NCI-H2196 treated with DMSO at 0.1 percent for 48 hours (cell line): ENCODE data around the gene NDST1.

ENCODE experiments used
- DNase-seq: peaks from one replicate; lab custom pipeline; 2025; ENCODE audit not compliant: unreplicated experiment; lab: John Stamatoyannopoulos, UW

NDST1 gene

DNA sequence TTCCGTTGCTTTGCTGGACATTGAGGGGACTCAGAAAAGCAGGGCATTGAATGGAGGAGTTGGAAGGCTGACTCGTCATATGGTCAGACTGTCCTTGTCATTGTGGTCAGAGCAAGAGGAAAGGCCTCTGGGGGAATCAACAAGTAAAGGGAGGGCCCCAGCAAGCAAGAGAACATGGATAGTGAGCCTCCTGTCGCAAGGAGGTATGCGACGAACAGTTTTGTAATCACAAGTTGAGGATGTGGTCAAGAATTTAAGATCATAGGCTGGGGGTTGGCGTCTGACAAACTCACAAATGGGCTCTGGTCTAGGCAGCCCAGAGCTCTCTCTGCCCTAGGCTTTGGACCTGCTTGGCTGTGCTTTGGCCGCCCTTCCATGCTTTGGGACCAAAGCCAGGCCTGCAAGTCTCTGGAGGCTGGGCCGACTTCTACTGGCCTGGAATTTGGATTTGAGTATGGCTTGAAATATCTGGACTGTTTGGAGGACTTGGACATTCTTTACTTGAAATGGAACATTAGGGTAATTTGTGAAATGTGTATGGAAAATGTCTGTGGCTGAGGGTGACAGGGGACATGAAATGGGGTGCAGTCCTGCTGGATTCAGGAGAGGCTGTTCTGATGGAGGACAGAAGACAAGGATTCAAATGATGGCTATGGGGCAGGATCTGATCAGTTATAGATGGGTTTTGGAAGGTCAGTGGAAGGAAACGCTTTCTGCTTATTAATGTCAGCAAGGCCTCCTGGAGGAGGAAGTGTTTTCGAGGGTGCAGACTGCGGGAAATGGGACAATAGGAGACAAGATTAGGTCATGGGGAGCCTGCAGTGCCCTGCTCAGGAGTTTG lies 19.2 kb upstream of the NDST1 start:
- no peak for DNase-seq

DNA sequence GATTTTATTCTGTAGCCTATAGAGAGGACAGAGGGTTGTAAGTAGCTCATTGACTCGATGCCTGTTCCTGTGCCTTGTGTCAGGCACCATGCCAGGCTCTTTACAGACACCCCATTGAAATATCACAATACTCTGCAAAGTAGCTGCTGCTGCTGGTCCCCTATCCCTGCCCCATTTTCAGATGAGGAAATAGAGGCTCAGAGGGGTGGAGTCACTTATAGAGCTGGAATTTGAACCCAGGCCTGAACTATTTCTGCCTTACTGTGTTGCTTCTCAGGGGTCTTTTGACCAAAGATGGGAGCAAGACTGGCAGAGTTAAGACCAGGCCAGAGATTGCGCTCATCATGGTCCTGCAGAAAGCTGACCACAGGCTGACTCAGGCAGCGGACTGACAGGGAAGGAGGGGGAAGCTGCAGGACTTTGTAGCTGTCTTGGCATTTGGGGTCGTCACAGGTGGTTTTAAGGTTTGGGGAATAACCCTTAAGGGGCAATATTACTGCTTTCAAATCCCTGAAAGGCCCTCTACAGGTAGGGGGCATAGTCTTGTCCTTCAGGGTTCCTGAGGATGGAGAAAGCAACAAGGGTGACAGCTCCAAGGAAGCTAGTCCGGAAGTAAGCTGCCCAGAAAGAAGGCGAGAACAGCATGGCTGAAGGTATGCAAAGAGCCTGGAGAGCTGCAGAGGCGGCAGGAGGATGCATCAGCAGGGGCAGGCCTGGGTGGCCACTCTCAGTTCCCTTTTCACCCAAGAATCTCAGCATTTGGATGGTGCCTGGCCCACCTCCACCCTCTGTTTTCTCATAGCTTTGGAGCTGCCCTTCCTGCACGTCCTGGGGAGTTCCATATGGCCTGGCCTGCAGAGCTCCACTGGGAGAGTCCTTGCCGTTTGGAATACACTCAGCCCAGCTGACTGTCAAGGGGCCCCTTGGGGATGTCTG lies 18.3 kb upstream of the NDST1 start:
- no peak for DNase-seq

GRCh38 chr5:150490296-150490669 lies 17.6 kb upstream of the NDST1 start:
- no peak for DNase-seq

GRCh38 chr5:150490754-150491153 lies 17.2 kb upstream of the NDST1 start:
- no peak for DNase-seq

DNA sequence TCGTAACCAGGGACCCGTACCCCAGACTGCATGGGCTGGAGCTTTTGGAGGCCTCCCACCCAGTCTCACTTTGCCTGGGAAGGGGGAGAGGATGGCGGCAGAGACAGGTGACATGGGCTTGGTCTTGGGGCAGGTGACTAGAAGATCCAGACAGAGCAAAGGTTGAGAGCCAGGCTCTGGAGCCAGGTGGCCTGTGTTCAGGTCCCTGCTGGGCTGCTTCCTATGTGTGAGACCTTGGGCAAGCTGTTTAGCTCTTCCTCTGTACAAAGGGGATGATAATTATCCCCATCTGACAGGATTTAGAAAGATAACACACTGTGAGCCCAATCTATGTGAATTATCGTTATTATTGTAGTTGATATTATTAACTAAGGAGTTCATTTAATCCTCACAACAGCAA lies 16.1 kb upstream of the NDST1 start:
- DNase-seq, result no peak

DNA sequence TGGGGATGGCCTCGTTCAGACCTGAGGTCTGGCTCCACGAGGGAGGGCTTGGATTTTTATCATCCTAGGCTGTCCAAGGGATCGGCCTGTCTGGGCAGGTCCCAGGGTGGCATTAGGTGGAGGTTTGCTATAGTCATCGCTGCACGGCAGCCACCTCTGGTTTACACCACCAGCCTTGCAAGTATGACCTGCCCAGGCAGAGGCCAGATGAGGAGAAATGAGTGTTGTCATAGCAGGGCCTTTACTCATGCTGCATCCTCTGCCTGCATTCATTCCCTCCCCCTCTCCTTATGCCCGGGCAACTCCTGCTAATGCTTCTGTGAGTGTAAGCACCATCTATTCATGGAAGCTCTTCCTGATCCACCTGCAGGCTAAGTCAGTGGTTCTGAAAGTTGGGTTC lies 15.3 kb upstream of the NDST1 start:
- DNase-seq, result no peak

GRCh38 chr5:150496098-150496497 lies 11.8 kb upstream of the NDST1 start:
- no peak for DNase-seq

GRCh38 chr5:150496534-150496933 lies 11.4 kb upstream of the NDST1 start:
- no peak for DNase-seq

DNA sequence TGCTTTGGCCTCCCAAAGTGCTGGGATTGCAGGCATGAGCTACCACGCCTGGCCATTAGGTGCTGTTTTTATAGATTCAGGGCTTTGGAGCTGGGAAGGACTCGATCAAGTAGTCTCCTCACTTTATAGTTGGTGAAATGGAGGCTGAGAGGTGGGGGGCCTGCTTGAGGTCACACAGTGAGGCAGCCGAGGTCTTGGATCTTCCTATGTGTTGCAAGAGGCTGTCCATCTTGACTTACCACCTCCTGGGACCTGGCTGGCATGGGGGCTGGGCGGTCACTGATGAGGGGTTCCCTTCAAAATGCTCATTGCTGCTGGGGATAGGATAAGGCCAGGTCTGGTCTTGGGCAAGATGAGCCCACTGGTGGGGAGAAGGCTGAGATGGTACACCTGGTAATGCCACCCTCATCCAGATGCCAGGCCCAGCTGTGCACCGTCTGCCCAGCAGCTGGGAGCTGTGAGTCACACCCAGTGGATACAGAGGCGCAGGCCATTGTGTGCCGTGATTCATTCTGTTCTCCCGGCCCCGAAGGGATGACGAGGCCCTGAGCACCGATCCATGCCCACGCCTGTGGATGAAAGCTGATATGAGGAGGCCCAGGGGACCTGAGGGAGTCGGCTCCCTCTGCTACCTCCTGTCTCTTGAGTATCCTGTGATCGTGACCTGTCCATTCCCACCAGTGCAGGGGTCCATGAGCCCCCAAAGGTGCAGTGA lies 10.5 kb upstream of the NDST1 start:
- DNase-seq, result no peak

DNA sequence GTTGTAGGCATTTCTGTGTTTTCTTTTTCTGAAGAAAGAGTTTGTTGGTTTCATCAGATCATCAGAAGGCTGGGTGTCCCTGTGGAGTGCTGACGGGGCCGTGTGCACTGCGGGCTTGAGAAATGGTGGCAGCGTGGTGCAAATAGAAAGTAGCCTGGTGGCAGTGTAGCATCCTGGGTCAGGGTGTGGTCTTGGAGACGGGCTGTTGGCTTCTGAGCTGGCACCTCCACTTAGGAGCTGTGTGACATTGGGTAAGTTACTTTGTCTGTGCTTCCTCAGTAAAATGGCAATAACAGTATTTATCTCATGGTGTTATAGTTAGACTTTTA lies 10.0 kb upstream of the NDST1 start:
- DNase-seq, result no peak

- DNase-seq, result no peak
Measured at GRCh38 chr5:150498501-150498900, 9.4 kb upstream of the NDST1 start.

DNA sequence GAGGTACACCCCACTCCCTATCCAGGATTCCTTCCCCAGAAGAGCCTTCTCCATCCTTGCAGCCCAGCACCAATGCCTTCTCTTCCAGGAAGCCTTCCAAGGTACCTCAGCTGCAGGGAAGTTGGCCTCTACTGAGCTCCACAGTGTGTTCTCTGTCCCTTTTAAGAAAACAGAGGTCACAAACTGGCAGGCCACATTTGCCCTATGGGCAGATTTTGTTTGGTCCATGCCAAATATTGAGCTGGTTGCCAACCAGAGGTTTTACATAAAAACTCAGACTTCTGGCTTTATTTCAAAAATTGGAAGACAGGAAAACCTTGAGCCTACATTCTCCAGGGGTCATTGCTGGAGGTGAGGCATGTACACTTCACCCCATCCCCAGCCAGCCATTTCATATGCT lies 9.0 kb upstream of the NDST1 start:
- DNase-seq, result no peak

DNA sequence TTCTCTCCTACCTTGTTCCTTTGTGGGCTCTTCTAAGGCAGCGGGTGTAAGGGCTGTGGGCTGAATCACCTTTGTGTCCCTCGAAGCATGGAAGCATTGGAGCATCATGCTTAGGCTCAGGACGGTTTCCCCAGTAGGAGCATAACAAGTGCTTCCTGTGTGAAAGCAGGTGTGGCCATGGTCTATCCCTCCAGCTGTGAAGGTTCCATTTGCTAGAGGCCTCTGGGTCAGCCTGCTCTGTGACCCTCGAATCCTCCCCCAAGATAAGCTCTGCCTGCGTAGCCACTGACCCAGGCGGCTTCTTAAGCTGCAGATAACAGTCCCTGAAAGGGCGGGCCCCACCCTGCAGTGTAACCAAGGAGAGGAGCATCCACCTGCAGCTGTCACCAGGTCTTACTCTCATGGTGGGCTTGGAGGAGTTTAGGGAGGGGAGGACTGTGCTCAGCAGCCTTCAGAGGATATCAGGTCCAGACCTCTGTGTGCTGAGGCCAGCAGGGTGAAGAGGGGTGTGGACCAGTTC lies 8.4 kb upstream of the NDST1 start:
- DNase-seq, result no peak

DNA sequence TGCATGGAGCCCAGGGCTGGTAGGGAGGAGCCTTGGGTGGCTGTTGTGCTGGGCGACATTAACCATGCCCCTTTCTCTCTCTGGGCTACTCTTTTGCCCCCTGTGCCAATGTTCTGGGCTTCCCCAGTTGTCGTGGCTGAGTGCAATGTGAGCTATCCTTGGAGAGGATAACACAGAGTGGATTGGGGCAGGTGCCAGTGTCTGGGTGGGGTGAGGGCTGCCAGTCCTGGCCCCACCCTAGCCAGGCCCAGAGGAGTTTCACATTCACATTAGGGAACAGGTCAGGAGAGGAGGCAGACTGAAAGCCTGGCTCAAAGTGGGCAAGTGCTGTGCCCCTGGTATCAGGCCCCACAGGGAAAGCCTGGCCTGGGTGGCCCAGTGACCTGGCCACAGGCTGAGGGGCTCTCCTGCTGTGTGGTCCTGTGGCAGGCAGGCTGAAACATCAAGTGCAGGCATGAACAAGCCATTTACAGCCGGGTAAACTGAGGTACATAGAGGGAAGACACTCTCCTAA lies 7.5 kb upstream of the NDST1 start:
- no peak for DNase-seq

GRCh38 chr5:150500905-150501304 lies 7.0 kb upstream of the NDST1 start:
- no peak for DNase-seq

GRCh38 chr5:150502106-150502505 lies 5.8 kb upstream of the NDST1 start:
- no peak for DNase-seq

GRCh38 chr5:150502847-150503246 lies 5.1 kb upstream of the NDST1 start:
- DNase-seq, result no peak

GRCh38 chr5:150503386-150503785 lies 4.5 kb upstream of the NDST1 start:
- DNase-seq, result no peak

GRCh38 chr5:150503977-150504620 lies 3.8 kb upstream of the NDST1 start:
- DNase-seq, result peak; percentile 18

- DNase-seq, result no peak
Measured at GRCh38 chr5:150505041-150505511, 2.9 kb upstream of the NDST1 start.

DNA sequence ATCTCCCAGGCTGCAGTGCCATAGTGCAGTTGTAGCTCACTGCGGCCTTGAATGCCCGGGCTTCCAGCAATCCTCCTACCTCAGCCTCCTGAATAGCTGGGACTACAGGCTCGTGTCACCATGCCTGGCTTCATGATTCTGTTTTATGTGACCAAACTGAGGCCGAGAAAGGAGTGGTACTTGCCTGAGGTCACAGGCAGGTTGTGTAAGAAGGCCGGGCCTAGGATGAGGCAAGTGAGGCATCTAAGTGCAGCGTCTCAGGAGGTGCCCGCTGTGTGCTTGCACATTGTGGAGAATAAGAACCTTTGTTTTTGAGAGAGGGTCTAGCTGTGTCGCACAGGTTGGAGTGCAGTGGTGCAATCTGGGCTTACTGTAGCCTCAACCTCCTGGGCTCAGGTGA lies 2.1 kb upstream of the NDST1 start:
- no peak for DNase-seq
